Adrenal gland (tissue), 12 donors: ENCODE data around the gene IKZF3. TPM values are rescaled to one million over a fixed set of nuclear protein-coding genes. Genes with fewer than 3 reads are reported as not detected.
"Not testable (repeated sequence)": the region's sequence is repeated elsewhere in the genome, so short reads cannot be mapped to it uniquely, and the experiment has no call there.

Experiments
- DNase-seq, 7 donors: peaks; one replicate each; pipeline ENCODE4 v3.0.0-alpha.2; 2019 to 2020
- H3K27ac ChIP-seq, 5 donors: fragments of 200-600 bp; sonication (generic) in 4 of 5; 1 replicate in 3 of 5; 2 replicates in 2 of 5; pipeline versions ENCODE4 v1.5.1 to v1.8.0; 2016 to 2020; ENCODE audit warnings: mild to moderate bottlenecking in 1 of 5
- H3K27me3 ChIP-seq: fragments of 200-600 bp; 2 replicates; pipeline ENCODE4 v1.8.0; 2021
- H3K36me3 ChIP-seq, 2 donors: fragments of 200-600 bp; replicated peaks in 1 of 2; 1 replicate in 1 of 2; 2 replicates in 1 of 2; pipeline versions ENCODE4 v1.5.1 to v1.8.0; 2018 to 2022
- H3K4me1 ChIP-seq, 2 donors: fragments of 200-600 bp; replicated peaks in 1 of 2; 1 replicate in 1 of 2; 2 replicates in 1 of 2; pipeline versions ENCODE4 v1.5.1 to v1.8.0; 2018 to 2021
- H3K4me3 ChIP-seq, 4 donors: fragments of 200-600 bp; sonication (generic) in 3 of 4; one replicate each; pipeline ENCODE4 v1.5.1; 2016 to 2018
- H3K9me3 ChIP-seq, 3 donors: fragments of 200-600 bp; sonication (generic) in 1 of 3; replicated peaks in 1 of 3; 1 replicate in 2 of 3; 2 replicates in 1 of 3; pipeline versions ENCODE4 v1.5.1 to v1.8.0; 2016 to 2021
- POLR2A ChIP-seq, 2 donors: fragments of 450-650 bp; IDR thresholded peaks; one replicate each; pipeline ENCODE4 v1.6.1; 2017; ENCODE audit warnings: antibody characterized with exemption in 2 of 2, mild to moderate bottlenecking in 2 of 2, moderate library complexity in 1 of 2
- WGBS, 4 donors: extraction: QIAGEN DNeasy Blood & Tissue Kit in 2 of 4; methylation state at CpG; one replicate each; pipeline versions ENCODE4 v1.1.5 to v1.1.7; 2013 to 2017; 5-methylcytosine and 5-hydroxymethylcytosine counted together
- intact Hi-C, 2 donors: fragments of 100-400 bp; cut with DNase I; formaldehyde crosslinking; loops; one replicate each; pipeline versions ENCODE4 v1.14.1 to v1.15.0; 2022 to 2023
- polyA plus RNA-seq, 3 donors: library from polyadenylated mRNA; stranded (reverse); fragments of 200-250 nt in 2 of 3; fragments of 350-450 nt in 1 of 3; fragmentation: Illumina TruSeq in 1 of 3; extraction: RNeasy Lipid Tissue Mini Kit (QIAGEN cat#74804) in 1 of 3; gene quantifications; one replicate each; pipeline ENCODE4 v1.2.3, GENCODE V29; 2013 to 2014
- total RNA-seq, 9 donors: library from RNA; depleted of rRNA in 4 of 9; stranded (reverse); fragments of >200 nt in 4 of 9; fragments of 120-200 nt in 1 of 9; fragmentation: NEBNext Ultra II Directional in 1 of 9; extraction: Animal tissue kit (Norgen Biotek cat#: 25700) in 1 of 9; gene quantifications; one replicate each; pipeline versions ENCODE4 v1.1.0 to v1.2.4, GENCODE V29; 2013 to 2023
- TF ChIP-seq, protein P1 (sequence below), 6 experiments: fragments of 450-650 bp in 4 of 6; fragments of 200-600 bp in 2 of 6; sonication (generic) in 1 of 6; IDR thresholded peaks; 1 replicate in 5 of 6; 2 replicates in 1 of 6; pipeline versions ENCODE4 v1.5.1 to v1.8.0; 2016 to 2021; ENCODE audit warnings: antibody characterized with exemption in 6 of 6, mild to moderate bottlenecking in 2 of 6, moderate library complexity in 1 of 6
- donor health status: healthy with polysubstance abuse.
- donor health status: Bipolar disorder and iron deficiency.
- donor health status: DM: yes; HTN: yes; CAD: no.
- donor health status: DM: no; HTN: no; CAD: no.
- donor health status: DM: no; HTN: no; CAD: no.
- donor health status: DM: yes; HTN: yes; CAD: no.

Gene IKZF3
- total and polyA plus RNA-seq, 12 donors, result 0.06 to 3.6 (median 0.86) TPM

DNA sequence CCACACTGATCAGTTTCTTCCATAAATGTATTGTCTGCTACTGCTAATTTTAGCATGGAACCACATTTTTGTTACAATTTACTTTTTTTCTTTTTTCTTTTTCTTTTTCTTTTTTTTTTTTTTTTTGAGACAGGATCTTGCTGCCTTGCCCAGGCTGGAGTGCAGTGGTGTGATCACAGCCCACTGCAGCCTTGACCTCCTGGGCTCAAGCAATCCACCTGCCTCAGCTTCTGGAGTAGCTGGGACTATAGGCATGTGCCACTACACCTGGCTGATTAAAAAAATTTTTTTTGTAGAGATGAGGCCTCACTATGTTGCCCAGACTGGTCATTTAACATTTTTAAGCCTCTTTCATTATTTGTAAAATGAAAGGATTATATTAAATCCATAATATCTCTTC is 23.0 kb upstream of the IKZF3 start:
- Histone ChIP-seq H3K36me3 (no peaks in the 10 kb centered on the region), H3K27ac (no peak overlapping the region), H3K9me3 (no peaks in the 10 kb centered on the region), H3K27me3 (peaks cover 31% of the 10 kb centered on the region), H3K4me3 (no peak overlapping the region), H3K4me1 (no peaks in the 10 kb centered on the region)
- intact Hi-C loops, result no loop called here
- TF ChIP-seq, protein P1, sequence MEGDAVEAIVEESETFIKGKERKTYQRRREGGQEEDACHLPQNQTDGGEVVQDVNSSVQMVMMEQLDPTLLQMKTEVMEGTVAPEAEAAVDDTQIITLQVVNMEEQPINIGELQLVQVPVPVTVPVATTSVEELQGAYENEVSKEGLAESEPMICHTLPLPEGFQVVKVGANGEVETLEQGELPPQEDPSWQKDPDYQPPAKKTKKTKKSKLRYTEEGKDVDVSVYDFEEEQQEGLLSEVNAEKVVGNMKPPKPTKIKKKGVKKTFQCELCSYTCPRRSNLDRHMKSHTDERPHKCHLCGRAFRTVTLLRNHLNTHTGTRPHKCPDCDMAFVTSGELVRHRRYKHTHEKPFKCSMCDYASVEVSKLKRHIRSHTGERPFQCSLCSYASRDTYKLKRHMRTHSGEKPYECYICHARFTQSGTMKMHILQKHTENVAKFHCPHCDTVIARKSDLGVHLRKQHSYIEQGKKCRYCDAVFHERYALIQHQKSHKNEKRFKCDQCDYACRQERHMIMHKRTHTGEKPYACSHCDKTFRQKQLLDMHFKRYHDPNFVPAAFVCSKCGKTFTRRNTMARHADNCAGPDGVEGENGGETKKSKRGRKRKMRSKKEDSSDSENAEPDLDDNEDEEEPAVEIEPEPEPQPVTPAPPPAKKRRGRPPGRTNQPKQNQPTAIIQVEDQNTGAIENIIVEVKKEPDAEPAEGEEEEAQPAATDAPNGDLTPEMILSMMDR (IDR thresholded peaks at IDR 0.05), result no peak
- no peak for TF ChIP-seq POLR2A (IDR thresholded peaks at IDR 0.05)
- DNase-seq, result no peak

DNA sequence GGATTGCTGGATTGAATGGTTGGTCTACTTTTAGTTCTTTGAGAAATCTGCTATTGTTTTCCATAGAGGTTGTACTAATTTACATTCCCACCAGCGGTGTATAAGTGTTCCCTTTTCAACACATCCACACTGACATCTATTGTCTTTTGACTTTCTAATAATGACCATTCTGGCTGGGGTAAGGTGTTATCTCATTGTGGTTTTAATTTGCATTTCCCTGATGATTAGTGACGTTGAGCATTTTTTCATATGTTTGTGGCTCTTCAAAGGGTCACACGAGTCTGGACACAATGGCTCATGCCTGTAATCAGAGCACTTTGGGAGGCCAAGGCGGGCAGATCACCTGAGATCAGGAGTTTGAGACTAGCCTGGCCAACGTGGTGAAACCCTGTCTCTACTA is 22.0 kb upstream of the IKZF3 start:
- intact Hi-C loops, H3K4me1 ChIP-seq, H3K36me3 ChIP-seq, H3K9me3 ChIP-seq, DNase-seq, H3K27ac ChIP-seq, H3K4me3 ChIP-seq: not testable (repeated sequence)
- H3K27me3 ChIP-seq, result peaks cover 21% of the 10 kb centered on the region
- WGBS, 4 donors, result 57 to 81% (median 68%) methylated on average over 4 to 5 of the region's 5 CpGs

DNA sequence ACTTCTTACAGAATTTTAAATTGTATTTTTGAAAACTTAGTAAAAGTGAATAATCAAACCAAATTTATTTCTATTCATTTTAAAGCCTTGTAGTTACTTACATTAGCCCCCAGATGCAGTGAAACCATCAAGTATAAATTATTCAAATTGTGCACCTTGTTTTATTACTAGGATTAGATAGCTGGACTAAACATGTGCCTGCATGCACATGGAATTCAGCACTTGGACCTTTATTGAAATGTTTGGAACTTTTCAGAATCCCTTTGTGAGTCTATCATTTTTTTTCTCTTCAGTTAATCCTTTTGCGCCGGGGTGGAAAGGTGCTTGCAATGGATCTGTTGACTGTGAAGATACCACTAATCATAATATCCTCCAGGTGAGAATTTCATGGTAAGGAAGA is 8.6 kb upstream of the IKZF3 start:
- peaks cover 42% of the 10 kb centered on the region for H3K27me3 ChIP-seq
- H3K36me3 ChIP-seq, result no peaks in the 10 kb centered on the region
- no peak overlapping the region for H3K27ac ChIP-seq
- no peak overlapping the region for H3K4me3 ChIP-seq
- H3K9me3 ChIP-seq, result no peaks in the 10 kb centered on the region
- no peaks in the 10 kb centered on the region for H3K4me1 ChIP-seq
- intact Hi-C loops, result no loop called here
- WGBS, 4 donors, result 77 to 86% (median 82%) methylated on average over 2 of the region's 2 CpGs
- no peak for DNase-seq
- TF ChIP-seq, protein P1 (IDR thresholded peaks at IDR 0.05), result peak in 3 of 6 experiments; percentile 11 to 47 (median 12)
- no peak for TF ChIP-seq POLR2A (IDR thresholded peaks at IDR 0.05)

DNA sequence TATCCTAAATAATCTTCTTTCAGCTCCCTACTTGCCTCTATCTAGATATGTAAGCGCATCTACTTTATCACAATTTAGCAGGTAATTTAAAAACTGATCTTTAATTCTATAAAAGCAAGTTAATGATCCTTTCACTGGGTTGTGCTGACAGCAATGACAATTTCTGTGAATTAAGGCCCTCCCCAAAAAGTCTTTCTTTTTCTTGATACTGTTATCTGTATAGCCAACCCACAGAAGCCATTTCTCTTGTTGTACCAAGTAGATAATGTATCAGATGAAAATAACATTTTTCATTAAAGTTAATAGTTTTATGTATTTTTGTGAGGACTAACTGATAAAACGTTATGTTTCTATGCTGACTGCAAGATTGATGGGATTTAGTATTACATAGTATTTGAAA is 7.7 kb upstream of the IKZF3 start:
- no peak overlapping the region for H3K27ac ChIP-seq
- H3K27me3 ChIP-seq, result peaks cover 46% of the 10 kb centered on the region
- H3K9me3 ChIP-seq, result no peaks in the 10 kb centered on the region
- intact Hi-C loops, result no loop called here
- no peak for DNase-seq
- TF ChIP-seq, protein P1 (IDR thresholded peaks at IDR 0.05), result no peak
- TF ChIP-seq POLR2A (IDR thresholded peaks at IDR 0.05), result no peak
- no peaks in the 10 kb centered on the region for H3K36me3 ChIP-seq
- no peak overlapping the region for H3K4me3 ChIP-seq
- 57 to 73% (median 64%) methylated on average over 2 of the region's 2 CpGs for WGBS, 4 donors
- no peaks in the 10 kb centered on the region for H3K4me1 ChIP-seq

DNA sequence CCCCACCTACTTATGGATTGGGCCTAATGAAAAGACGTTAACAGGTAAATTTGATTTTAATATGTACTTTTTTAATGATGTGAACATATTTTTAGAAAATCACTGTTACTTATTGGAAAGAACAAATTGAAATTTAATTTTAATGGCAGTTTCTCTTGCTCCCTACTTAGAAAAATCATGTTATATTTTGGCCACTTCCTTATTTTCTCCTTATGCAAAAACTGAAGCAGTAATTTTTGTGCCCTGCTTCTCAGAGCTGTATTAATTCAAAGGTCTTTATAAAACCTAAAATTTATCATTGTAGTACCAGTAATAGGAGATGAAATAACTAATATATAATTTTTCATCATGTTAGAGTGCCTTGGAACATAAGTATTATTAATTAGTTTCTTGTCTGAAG is 6.7 kb upstream of the IKZF3 start:
- no peak for DNase-seq
- no peaks in the 10 kb centered on the region for H3K36me3 ChIP-seq
- intact Hi-C loops, result no loop called here
- H3K4me3 ChIP-seq, result no peak overlapping the region
- no peak overlapping the region for H3K27ac ChIP-seq
- H3K9me3 ChIP-seq, result no peaks in the 10 kb centered on the region
- TF ChIP-seq, protein P1 (IDR thresholded peaks at IDR 0.05), result no peak
- no peak for TF ChIP-seq POLR2A (IDR thresholded peaks at IDR 0.05)
- peaks cover 49% of the 10 kb centered on the region for H3K27me3 ChIP-seq
- WGBS, 4 donors, result 91 to 95% (median 95%) methylated on average over 1 of the region's 1 CpG
- no peaks in the 10 kb centered on the region for H3K4me1 ChIP-seq
